Kidney epithelial cell (primary cell): ENCODE results near the gene GRIP1. TPM values are rescaled to one million over a fixed set of nuclear protein-coding genes. Genes with fewer than 3 reads are reported as not detected.

Experiments
- DNase-seq: peaks from one replicate; pipeline ENCODE4 v3.0.0-alpha.2; 2010; ENCODE audit warnings: low read depth
- H3K27me3 ChIP-seq: 2 replicates; pipeline ENCODE4 v1.6.0; 2011; ENCODE audit warnings: low read length; ENCODE audit not compliant: control insufficient read depth, insufficient read depth
- H3K36me3 ChIP-seq: 2 replicates; pipeline ENCODE4 v1.5.1; 2011; ENCODE audit warnings: low read length; ENCODE audit not compliant: control insufficient read depth, insufficient read depth
- H3K4me3 ChIP-seq: 2 replicates; pipeline ENCODE4 v1.5.1; 2011; ENCODE audit warnings: low read depth, mild to moderate bottlenecking, control low read depth, low read length
- CTCF ChIP-seq: IDR thresholded peaks from 2 replicates; pipeline ENCODE4 v1.5.1; 2011; ENCODE audit warnings: mild to moderate bottlenecking, moderate library complexity, low read length, control low read depth, inconsistent platforms; ENCODE audit not compliant: insufficient read depth, poor library complexity, severe bottlenecking
- total RNA-seq: library from RNA; depleted of rRNA; stranded (reverse); fragments of >200 nt; gene quantifications from 2 replicates; pipeline ENCODE4 v1.2.3, GENCODE V29; 2015

The GRIP1 gene
- total RNA-seq, 1 donor from 2014 or later: 4.2 TPM

GRCh38 chr12:66361703-66362102, 317.2 kb downstream of the GRIP1 start:
- no peak for DNase-seq
- Histone ChIP-seq H3K36me3 (no peaks in the 10 kb centered on the region), H3K27me3 (no peaks in the 10 kb centered on the region), H3K4me3 (no peak overlapping the region)
- no peak for TF ChIP-seq CTCF

- no peak for TF ChIP-seq CTCF
- DNase-seq: no peak
- no peaks in the 10 kb centered on the region for H3K27me3 ChIP-seq
Measured at GRCh38 chr12:66359300-66359699, 319.6 kb downstream of the GRIP1 start.

GRCh38 chr12:66354291-66354690, 324.6 kb downstream of the GRIP1 start:
- TF ChIP-seq CTCF: no peak
- H3K36me3 ChIP-seq: no peaks in the 10 kb centered on the region
- H3K4me3 ChIP-seq: no peak overlapping the region
- no peak for DNase-seq
- no peaks in the 10 kb centered on the region for H3K27me3 ChIP-seq

More at GRCh38 chr12:66359300-66359699, 319.6 kb downstream of the GRIP1 start:
- H3K36me3 ChIP-seq: no peaks in the 10 kb centered on the region
- no peak overlapping the region for H3K4me3 ChIP-seq

DNA sequence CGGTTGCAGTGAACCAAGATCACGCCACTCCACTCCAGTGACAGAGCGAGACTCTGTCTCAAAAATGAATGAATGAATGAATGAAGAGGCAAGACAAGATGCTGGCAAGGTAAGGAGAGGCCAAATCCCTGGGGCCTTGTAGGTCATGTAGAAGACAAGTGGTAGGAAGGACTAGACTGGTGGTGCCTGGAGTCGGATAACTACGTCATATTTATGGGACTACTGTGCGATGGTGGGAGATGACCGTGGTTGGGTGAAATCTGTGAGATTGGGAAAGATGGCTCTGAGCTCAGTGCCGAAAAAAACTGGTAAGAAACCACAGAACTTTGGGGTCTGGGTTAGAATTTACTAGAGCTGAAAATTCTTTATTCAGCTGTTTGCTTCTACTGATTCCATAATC, 326.0 kb downstream of the GRIP1 start:
- TF ChIP-seq CTCF: no peak
- no peak for DNase-seq
- Histone ChIP-seq H3K27me3 (no peaks in the 10 kb centered on the region), H3K36me3 (no peaks in the 10 kb centered on the region), H3K4me3 (no peak overlapping the region)

DNA sequence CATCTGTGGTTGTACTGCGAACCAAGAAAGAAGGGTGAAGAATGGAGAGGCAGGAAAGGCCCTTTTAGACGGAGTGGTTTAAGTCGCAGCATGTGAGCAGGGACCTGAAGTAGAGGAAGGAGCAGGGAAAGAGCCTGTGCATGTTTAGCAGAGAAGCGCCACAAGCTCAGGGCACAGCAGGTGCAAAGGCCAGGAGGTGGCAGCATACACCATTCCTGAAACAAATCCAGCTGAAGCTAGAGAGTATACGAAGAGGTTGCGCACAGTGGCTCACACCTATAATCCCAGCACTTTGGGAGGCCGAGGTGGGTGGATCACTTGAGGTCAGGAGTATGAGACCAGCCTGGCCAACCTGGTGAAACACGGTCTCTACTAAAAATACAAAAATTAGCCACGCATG, 326.7 kb downstream of the GRIP1 start:
- no peaks in the 10 kb centered on the region for H3K27me3 ChIP-seq
- no peak for DNase-seq
- no peaks in the 10 kb centered on the region for H3K36me3 ChIP-seq
- H3K4me3 ChIP-seq: no peak overlapping the region
- peak; percentile 43 for TF ChIP-seq CTCF

DNA sequence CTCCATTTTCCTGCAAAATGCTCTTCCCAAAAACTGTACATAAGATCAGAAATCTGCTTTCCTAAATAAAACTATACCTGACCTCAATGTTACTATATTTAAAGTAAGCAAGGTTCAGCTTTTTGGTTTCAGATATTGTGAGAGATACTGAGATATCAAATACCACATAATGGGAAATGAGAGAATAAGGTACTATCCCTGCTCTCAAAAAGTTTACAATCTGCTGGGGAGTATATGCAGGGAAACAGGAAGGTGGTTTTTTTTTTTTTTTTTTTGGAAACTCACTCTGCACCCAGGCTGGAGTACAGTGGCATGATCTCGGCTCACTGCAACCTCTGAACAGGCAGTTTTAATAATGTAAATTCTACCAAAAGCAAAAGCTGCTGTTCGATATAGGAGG, 327.6 kb downstream of the GRIP1 start:
- no peak for TF ChIP-seq CTCF
- no peaks in the 10 kb centered on the region for H3K27me3 ChIP-seq
- no peak overlapping the region for H3K4me3 ChIP-seq
- DNase-seq: no peak
- no peaks in the 10 kb centered on the region for H3K36me3 ChIP-seq
